SIG-M5 treated with dmso at 0.1 percent for 504 hours (cell line): Measurements from ENCODE around the gene ZNF577.
"Not testable (repeated sequence)": the region's sequence is repeated elsewhere in the genome, so short reads cannot be mapped to it uniquely, and the experiment has no call there.

ENCODE experiments used
- DNase-seq: peaks from one replicate; lab custom pipeline; 2025; ENCODE audit not compliant: unreplicated experiment; lab: John Stamatoyannopoulos, UW

The ZNF577 gene

DNA sequence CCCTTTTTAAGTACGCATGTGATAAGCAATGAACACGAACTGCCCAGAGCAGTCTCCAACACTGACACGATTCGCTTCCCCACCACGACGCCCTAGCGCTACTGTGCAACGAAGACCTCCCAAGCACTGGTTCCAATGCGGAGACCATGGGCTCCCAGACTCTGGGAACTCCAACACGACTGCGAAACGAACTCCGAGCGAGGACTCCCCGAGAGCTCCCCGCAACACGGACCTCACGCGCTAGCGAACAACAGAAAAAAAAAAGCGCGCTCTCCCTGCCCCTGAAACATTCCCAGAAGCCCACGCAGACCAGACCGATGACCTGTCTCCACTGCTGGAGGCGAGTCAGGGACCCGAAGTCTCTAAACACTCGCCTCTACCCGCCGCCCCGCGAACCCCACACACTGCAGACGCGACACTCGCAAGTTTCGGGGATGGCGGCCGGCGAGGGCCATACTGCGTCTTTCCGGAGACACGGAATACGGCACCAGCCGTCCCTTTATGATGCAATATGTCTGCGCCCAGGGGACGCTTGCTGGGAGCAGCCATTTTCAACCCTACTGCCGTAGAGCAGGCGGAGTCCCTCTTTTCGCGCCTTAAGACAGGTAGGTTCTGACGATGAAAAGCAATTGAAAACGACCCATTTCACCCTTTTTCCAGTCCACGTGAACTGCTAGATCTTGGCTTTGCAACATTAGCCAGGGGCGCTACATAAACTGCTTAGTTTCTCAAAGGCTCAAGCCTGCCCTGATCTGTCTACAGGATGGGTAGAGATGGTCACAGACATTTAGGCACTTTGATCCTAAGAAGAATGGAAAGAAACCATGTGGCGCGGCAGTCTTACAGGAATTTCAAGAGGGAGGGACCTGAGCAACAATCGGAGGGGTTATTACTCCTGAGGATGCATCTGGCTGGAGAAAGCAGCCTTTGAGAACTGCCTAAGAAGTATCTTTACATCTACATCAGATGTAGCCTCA is at the start of gene ZNF577:
TSS of gene ZNF577 (minus strand) at position 430 of the 977 bp plus-strand sequence. CDS start 7,569 bp downstream, outside the sequence.
- DNase-seq = no peak

- no peak for DNase-seq
Measured at GRCh38 chr19:51931921-51932320, 44.2 kb upstream of the ZNF577 start.

GRCh38 chr19:51927859-51928258 is 40.1 kb upstream of the ZNF577 start:
- DNase-seq = no peak

DNA sequence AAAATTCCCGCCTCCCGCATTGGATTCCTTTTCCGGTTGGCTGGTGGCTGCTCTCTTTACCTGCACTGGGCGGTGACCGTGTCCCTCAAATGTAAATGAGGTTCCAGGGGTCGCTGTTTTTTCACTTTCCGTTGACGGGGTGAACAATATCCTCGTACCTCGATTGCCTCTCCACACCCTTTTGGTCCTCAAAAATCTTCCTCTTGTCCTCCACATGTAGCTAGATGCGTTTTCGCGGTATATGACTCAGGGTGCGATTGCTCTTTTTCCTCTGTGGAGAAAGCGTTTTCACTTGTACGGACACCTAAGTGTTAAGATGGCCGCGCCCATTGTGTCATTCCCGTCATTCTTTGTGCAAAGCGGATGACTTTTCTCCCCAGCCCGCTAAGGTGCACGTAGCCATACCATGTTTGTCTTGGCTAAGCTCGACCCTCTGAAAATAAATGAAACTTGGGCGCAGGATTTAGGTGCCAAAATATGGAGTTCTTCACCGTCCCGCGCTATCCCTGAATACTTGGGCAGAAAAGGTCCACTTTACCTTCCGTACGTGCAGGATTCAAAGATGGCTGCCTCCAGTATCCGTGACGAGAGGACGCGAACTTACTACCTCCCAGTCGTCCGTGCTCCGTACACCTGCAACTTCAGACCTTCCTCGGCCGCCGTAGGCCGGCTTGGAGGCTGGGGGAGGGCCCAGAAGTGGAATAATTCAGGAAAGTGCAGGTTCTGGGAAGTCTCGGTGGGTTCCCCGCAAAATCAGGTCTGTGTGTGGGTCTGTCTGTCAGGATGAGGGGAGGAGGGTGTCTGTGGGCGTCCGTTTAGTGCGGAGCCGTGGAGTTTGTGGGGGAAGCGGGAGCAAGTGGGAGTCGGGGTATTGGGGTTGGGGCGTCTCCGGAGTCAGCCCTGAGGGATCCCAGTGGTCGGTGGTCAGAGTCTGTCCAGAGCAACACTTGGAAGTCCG is 39.3 kb upstream of the ZNF577 start, which contains the start of gene ZNF613:
TSS of gene ZNF613 (plus strand) at position 689 of the 958 bp plus-strand sequence. CDS start 8,749 bp downstream, outside the sequence.
- DNase-seq = peak; percentile 27

GRCh38 chr19:51926426-51926783 is 38.7 kb upstream of the ZNF577 start:
- DNase-seq = no peak

DNA sequence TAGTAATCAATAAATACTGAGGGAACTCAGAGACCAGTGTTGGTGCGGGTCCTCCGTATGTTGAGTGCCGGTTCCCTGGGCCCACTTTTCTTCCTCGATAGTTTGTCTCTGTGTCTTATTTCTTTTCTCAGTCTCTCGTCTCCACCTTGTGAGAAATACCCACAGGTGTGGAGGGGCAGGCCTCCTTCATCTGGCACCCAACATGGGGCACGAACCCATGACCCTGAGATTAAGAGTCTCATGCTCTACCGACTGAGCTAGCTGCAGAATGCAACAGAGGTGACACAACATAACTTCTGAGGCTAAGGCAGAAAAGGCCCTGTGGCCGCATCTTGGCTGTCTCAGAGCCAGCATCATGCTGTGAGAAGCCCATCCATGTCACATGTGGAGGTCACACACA is 34.2 kb upstream of the ZNF577 start:
- no peak for DNase-seq

DNA sequence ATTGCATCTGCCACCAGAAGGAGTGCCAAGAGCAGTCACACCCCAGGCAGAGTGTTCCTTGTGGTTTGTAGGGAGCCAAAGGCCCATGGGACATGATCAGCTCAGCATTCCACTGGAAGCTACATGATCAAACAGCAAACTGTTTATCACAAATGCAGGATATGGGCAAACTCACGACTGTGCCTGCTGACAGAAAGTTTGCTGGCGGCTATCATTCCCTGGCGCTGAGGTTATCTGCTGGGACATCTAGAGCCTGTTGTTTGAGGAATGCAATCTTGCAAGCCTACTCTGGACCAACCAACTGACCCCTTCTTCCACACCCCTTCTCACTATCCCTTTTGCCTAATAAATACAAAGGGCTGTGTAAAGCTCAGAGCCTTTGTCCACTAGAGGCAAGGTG is 31.9 kb upstream of the ZNF577 start:
- DNase-seq = no peak

- no peak for DNase-seq
Measured at GRCh38 chr19:51916167-51916566, 28.4 kb upstream of the ZNF577 start.

- DNase-seq = no peak
Measured at GRCh38 chr19:51915324-51915867, 27.6 kb upstream of the ZNF577 start.

DNA sequence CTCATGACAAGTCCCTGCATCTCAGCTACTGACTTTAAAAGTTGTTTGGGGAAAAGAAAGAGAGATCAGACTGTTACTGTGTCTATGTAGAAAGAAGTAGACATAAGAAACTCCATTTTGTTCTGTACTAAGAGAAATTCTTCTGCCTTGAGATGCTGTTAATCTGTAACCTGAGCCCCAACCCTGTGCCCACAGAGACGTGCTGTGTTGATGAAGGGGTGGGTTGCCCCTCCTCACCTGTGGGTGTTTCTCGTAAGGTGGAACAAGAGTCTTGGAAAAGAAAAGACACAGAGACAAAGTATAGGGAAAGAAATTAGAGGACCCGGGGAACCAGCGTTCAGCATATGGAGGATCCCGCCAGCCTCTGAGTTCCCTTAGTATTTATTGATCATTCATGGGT is 20.2 kb upstream of the ZNF577 start:
- not testable (repeated sequence) for DNase-seq

GRCh38 chr19:51906108-51906507 is 18.4 kb upstream of the ZNF577 start:
- not testable (repeated sequence) for DNase-seq

- DNase-seq = not testable (repeated sequence)
Measured at GRCh38 chr19:51905639-51906038, 17.9 kb upstream of the ZNF577 start.

DNA sequence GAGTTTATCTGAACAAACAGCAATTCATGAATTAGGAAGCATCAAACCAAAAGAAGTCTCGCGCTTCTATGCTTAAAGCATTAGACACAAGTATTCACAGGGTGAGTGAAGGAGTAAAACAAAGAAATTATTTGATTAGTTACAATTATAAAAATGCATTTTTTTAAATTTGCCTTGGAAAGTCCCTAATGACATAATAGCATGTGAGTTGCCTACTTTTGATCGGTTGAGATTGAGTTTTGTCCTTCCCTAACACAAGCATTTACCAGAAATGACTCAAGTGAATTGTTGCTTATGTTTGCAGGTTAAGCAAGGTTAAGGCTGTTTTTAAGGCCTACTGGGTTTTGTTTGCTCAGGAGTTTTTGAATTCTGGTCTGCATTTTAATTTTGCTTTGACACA is 17.5 kb upstream of the ZNF577 start:
- no peak for DNase-seq

- no peak for DNase-seq
Measured at GRCh38 chr19:51904331-51905165, 16.8 kb upstream of the ZNF577 start, which contains the start of gene ZNF649. Gene ZNF649, minus strand, starts transcription at chr19:51905017. Its CDS starts 4,910 bp downstream, at chr19:51900107.

DNA sequence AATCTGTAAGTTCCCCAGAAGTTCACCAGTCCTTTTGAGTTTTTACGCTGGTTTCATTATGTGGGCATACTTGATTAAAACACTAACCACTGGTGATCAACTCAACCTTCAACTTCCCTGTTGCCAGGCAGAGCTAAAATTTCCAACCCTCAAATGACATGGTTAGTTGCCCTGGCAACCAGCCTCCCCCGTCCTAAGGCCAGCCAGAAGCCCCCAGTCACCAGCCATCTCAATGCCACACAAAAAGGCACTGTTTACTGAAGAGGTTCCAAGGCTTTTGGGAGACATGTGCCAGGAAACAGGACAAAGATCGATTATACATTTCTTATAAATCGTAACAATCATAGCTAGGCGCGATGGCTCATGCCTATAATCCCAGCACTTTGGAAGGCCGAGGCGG is 15.4 kb upstream of the ZNF577 start:
- DNase-seq = no peak

- no peak for DNase-seq
Measured at GRCh38 chr19:51901860-51902259, 14.1 kb upstream of the ZNF577 start.

DNA sequence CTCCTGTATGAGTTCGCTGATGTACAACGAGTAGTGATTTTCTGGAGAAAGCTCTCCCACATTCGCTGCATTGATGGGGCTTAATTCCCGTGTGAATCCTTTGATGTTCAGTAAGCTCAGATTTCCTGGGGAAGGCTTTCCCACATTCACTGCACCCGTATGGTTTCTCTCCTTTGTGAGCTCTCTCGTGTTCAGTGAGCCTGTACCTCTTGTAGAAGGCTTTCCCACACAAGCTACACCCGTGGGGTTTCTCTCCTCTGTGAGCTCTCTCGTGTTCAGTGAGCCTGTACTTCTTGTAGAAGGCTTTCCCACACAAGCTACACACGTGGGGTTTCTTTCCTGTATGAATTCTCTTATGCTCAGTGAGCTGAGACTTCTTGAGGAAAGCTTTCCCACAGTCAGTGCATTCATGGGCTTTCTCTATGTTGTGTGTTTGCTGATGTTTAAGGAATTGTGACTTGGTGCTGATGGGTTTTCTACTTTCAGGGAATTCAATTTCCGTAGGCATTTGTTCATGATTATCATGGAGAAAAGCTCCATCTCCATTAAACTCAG is 3.5 kb upstream of the ZNF577 start:
- DNase-seq = no peak

GRCh38 chr19:51889934-51890333 is 2.2 kb upstream of the ZNF577 start:
- DNase-seq = no peak

DNA sequence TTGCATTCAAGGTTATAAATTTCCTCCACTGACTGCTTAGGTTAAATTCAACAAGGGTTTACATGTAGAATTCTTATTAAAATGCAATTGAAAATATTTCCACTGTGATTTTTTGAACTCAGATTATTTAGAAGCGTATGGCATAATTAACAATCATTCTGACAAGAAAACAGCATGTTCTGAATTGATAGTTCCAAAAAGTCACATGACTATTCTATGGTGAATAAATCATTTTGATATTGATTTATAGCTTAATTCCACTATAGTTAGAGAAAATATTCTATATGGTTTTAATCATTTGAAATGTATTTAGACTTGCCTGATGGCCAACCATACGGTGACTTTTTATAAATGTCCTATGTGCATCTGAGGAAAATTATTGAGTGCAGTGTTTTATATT is 3.0 kb downstream of the ZNF577 start:
- no peak for DNase-seq

DNA sequence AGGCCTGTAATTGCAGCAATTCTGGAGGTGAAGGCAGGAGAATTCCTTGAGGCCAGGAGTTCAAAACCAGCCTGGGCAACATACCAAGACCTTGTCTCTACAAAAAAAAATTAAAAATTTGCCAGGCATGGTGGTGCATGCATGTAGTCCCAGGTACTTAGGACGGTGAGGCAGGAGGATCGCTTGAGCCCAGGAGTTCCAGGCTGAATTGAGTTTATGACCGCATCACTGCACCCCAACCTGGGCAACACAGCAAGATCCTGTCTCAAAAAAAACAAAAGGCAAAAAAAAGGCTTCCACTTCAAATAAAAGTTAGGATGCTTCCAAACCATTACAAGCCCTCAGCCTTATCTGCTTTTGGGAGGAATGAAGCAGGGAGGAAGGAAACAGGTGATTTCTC is 5.2 kb downstream of the ZNF577 start:
- no peak for DNase-seq
